ENCODE data around the gene KIF17.

Gene KIF17

GRCh38 chr1:20657024-20657423 is 60.8 kb downstream of the KIF17 start:
- DNase-seq: no peak

GRCh38 chr1:20654104-20654690 is 63.6 kb downstream of the KIF17 start:
- no peak for DNase-seq

GRCh38 chr1:20652300-20652699 is 65.5 kb downstream of the KIF17 start:
- no peak for DNase-seq

- DNase-seq: no peak
Measured at GRCh38 chr1:20648946-20649345, 68.9 kb downstream of the KIF17 start.

- no peak for DNase-seq
Measured at GRCh38 chr1:20648438-20648837, 69.4 kb downstream of the KIF17 start.

- no peak for DNase-seq
Measured at GRCh38 chr1:20645414-20645813, 72.4 kb downstream of the KIF17 start.

- no peak for DNase-seq
Measured at GRCh38 chr1:20644416-20644815, 73.4 kb downstream of the KIF17 start.

- DNase-seq: no peak
Measured at GRCh38 chr1:20643080-20643479, 74.7 kb downstream of the KIF17 start.

- DNase-seq: no peak
Measured at GRCh38 chr1:20641975-20642374, 75.8 kb downstream of the KIF17 start.

GRCh38 chr1:20640183-20640597 is 77.6 kb downstream of the KIF17 start:
- peak; percentile 57 to 68 for DNase-seq

- no peak for DNase-seq
Measured at GRCh38 chr1:20636785-20637347, 80.9 kb downstream of the KIF17 start.

GRCh38 chr1:20634594-20635084 is 83.2 kb downstream of the KIF17 start:
- DNase-seq: no peak

GRCh38 chr1:20634065-20634593 is 83.7 kb downstream of the KIF17 start:
- peak; percentile 15 to 26 for DNase-seq

- DNase-seq: peak; percentile 84 to 89
Measured at GRCh38 chr1:20633190-20634064, 84.4 kb downstream of the KIF17 start, which contains the start of gene PINK1. Gene PINK1, plus strand, starts transcription at chr1:20633458. Its CDS starts 91 bp downstream, at chr1:20633549.

- no peak for DNase-seq
Measured at GRCh38 chr1:20632386-20632785, 85.4 kb downstream of the KIF17 start.

GRCh38 chr1:20630729-20631128 is 87.1 kb downstream of the KIF17 start:
- no peak for DNase-seq

GRCh38 chr1:20626524-20626923 is 91.3 kb downstream of the KIF17 start:
- DNase-seq: no peak

- DNase-seq: no peak
Measured at GRCh38 chr1:20626098-20626427, 91.7 kb downstream of the KIF17 start.

- DNase-seq: no peak
Measured at GRCh38 chr1:20625176-20626097, 92.4 kb downstream of the KIF17 start.

GRCh38 chr1:20624709-20625108 is 93.1 kb downstream of the KIF17 start:
- no peak for DNase-seq

GRCh38 chr1:20621012-20621411 is 96.8 kb downstream of the KIF17 start:
- no peak for DNase-seq

GRCh38 chr1:20619999-20620398 is 97.8 kb downstream of the KIF17 start:
- no peak for DNase-seq

GRCh38 chr1:20618550-20618949 is 99.3 kb downstream of the KIF17 start:
- no peak for DNase-seq

All from stimulated activated CD4-positive, alpha-beta T cell treated with anti-CD3 and anti-CD28 coated beads, Interleukin-2, amount 100 ng/mL, for 24 hours (primary cell).